HepG2 (cell line): ENCODE results near the gene OR1S1. TPM values are rescaled to one million over a fixed set of nuclear protein-coding genes. Genes with fewer than 3 reads are reported as not detected.

Experiments used
- ATAC-seq: fragments of 200-7000 bp; cut with Tn5 transposase; 3 replicates; pipeline ENCODE4 v1.9.1; 2020; ENCODE audit warnings: mild to moderate bottlenecking, moderate library complexity
- BruUV-seq: library from RNA; stranded (reverse); fragments of 400-500 nt; replicated peaks from 2 replicates; lab custom pipeline; 2021; lab: Mats Ljungman, UMichigan
- CTCF ChIA-PET: fragments of 300-600 bp; formaldehyde crosslinking; extraction: SDS; loops from one replicate; lab custom pipeline; 2021; ENCODE audit warnings: low total read pairs, inconsistent platforms, low intra/inter-chr PET ratio; lab: Yijun Ruan, JAX
- POLR2A ChIA-PET: fragments of 350-600 bp; sonication (Branson Sonifier 250); formaldehyde crosslinking; loops from one replicate; lab custom pipeline; 2020; ENCODE audit warnings: antibody characterized with exemption, inconsistent platforms; lab: Yijun Ruan, JAX
- DNase-seq: peaks from one replicate; pipeline ENCODE4 v3.0.0-alpha.2; 2015; ENCODE audit warnings: low spot score
- FAIRE-seq: peaks from 3 replicates; lab custom pipeline; 2011; peaks lifted over from hg19 to GRCh38; lab: Jason Lieb, UNC
- H2AFZ ChIP-seq: one replicate; pipeline ENCODE4 v1.6.1; 2011; ENCODE audit warnings: low read length, inconsistent platforms
- H3K27ac ChIP-seq: fragments of 300-600 bp; 3 replicates; pipeline ENCODE4 v1.8.0; 2011; ENCODE audit warnings: mixed run types, mild to moderate bottlenecking, mixed read lengths, low read length, inconsistent platforms; ENCODE audit not compliant: insufficient read depth; ENCODE audit errors: extremely low read length
- H3K27me3 ChIP-seq, 2 experiments: fragments of 200-600 bp in 1 of 2; 2 replicates in 1 of 2; 3 replicates in 1 of 2; pipeline versions ENCODE4 v1.6.0 to v1.8.0; 2011; ENCODE audit warnings: low read length in 2 of 2, mild to moderate bottlenecking in 2 of 2, moderate library complexity in 2 of 2, inconsistent platforms in 1 of 2; ENCODE audit not compliant: insufficient read depth in 2 of 2, control insufficient read depth in 1 of 2
- H3K36me3 ChIP-seq, 2 experiments: fragments of 200-600 bp in 1 of 2; replicated peaks in 1 of 2; 2 replicates in 1 of 2; 3 replicates in 1 of 2; pipeline versions ENCODE4 v1.5.1 to v1.8.0; 2011; ENCODE audit warnings: low read length in 2 of 2, inconsistent platforms in 1 of 2; ENCODE audit not compliant: insufficient read depth in 2 of 2, control insufficient read depth in 1 of 2
- H3K4me1 ChIP-seq: 2 replicates; pipeline ENCODE4 v1.5.1; 2012; ENCODE audit warnings: low read length, inconsistent platforms; ENCODE audit not compliant: insufficient read depth
- H3K4me2 ChIP-seq: 2 replicates; pipeline ENCODE4 v1.6.0; 2011; ENCODE audit warnings: low read depth, low read length, inconsistent platforms
- H3K4me3 ChIP-seq, 3 experiments: fragments of 200-600 bp in 1 of 3; sonication (generic), shearing (Covaris generic) in 1 of 3; replicated peaks in 1 of 3; 2 replicates each; pipeline ENCODE4 v1.5.1; 2011 to 2016; ENCODE audit warnings: low read length in 3 of 3, inconsistent platforms in 2 of 3, low read depth in 2 of 3, mild to moderate bottlenecking in 2 of 3, control low read depth in 1 of 3, mixed read lengths in 1 of 3; ENCODE audit not compliant: insufficient read depth in 1 of 3
- H3K79me2 ChIP-seq: one replicate; pipeline ENCODE4 v1.6.1; 2011; ENCODE audit warnings: low read length, inconsistent platforms; ENCODE audit not compliant: insufficient read depth
- H3K9ac ChIP-seq: 2 replicates; pipeline ENCODE4 v1.6.0; 2011; ENCODE audit warnings: mild to moderate bottlenecking, low read depth, low read length, inconsistent platforms; ENCODE audit not compliant: insufficient read depth
- H3K9me3 ChIP-seq: 2 replicates; pipeline ENCODE4 v1.5.1; 2012; ENCODE audit warnings: mild to moderate bottlenecking, low read length
- H4K20me1 ChIP-seq: 2 replicates; pipeline ENCODE4 v1.6.0; 2011; ENCODE audit warnings: inconsistent platforms, mild to moderate bottlenecking, low read length, moderate library complexity; ENCODE audit not compliant: insufficient read depth
- ATF7-NPFF ChIP-seq: sonication (generic); formaldehyde crosslinking; IDR thresholded peaks from 2 replicates; pipeline ENCODE4 v1.8.1; 2023; ENCODE audit warnings: mild to moderate bottlenecking, low read depth, missing genetic modification reagents, moderate library complexity
- GPN1 ChIP-seq: sonication (generic); formaldehyde crosslinking; IDR thresholded peaks from 2 replicates; pipeline ENCODE4 v1.5.1; 2020; ENCODE audit warnings: missing genetic modification reagents, borderline replicate concordance
- SP4 ChIP-seq: sonication (generic); formaldehyde crosslinking; IDR thresholded peaks from 2 replicates; pipeline ENCODE4 v1.8.1; 2023; ENCODE audit warnings: mild to moderate bottlenecking, missing genetic modification reagents
- WGBS: methylation state at CpG from one replicate; pipeline ENCODE4 v1.1.6; 2017; ENCODE audit warnings: low lambda C conversion rate; 5-methylcytosine and 5-hydroxymethylcytosine counted together
- in situ Hi-C: cut with HindIII; loops from 2 replicates; pipeline ENCODE4 v1.10.0; 2017; ENCODE audit warnings: low pct_unique_long_range_greater_than_20kb; ENCODE audit not compliant: extremely low pct_ligation_motif_present
- intact Hi-C: fragments of 100-400 bp; cut with micrococcal nuclease; formaldehyde crosslinking; loops from one replicate; pipeline ENCODE4 v1.10.0; 2022; ENCODE audit not compliant: unreplicated experiment
- polyA plus RNA-seq, 8 experiments: library from polyadenylated mRNA; depleted of rRNA in 3 of 8; stranded (reverse) in 7 of 8; unstranded in 1 of 8; fragments of >200 nt; fragmentation: Illumina TruSeq in 4 of 8; extraction: Trizol in 4 of 8; gene quantifications; 2 replicates each; pipeline versions ENCODE4 v1.2.1 to v1.2.3, GENCODE V29; 2011 to 2016; ENCODE audit warnings: low read depth in 4 of 8, missing spikeins in 1 of 8, mixed read lengths in 1 of 8; ENCODE audit not compliant: insufficient read depth in 1 of 8
- total RNA-seq, 5 experiments: library from RNA; depleted of rRNA; stranded (reverse); fragments of >200 nt; fragmentation: Illumina TruSeq; extraction: Trizol; gene quantifications; 2 replicates each; pipeline ENCODE4 v1.2.3, GENCODE V29; 2016; ENCODE audit warnings: low read depth in 1 of 5
- TF ChIP-seq, protein P1 (sequence below): sonication (generic); formaldehyde crosslinking; IDR thresholded peaks from 2 replicates; pipeline ENCODE4 v1.4.0; 2020; ENCODE audit warnings: mild to moderate bottlenecking, missing genetic modification reagents
- TF ChIP-seq, protein P2 (sequence below): IDR thresholded peaks from 2 replicates; pipeline ENCODE4 v1.6.1; 2016
- TF ChIP-seq, protein P3 (sequence below): sonication (generic); formaldehyde crosslinking; IDR thresholded peaks from 2 replicates; pipeline ENCODE4 v1.4.0; 2020; ENCODE audit warnings: mild to moderate bottlenecking, missing genetic modification reagents

Gene OR1S1
- total and polyA plus RNA-seq, 2 of the 13 experiments (the other 11 are each of a cell fraction or from before 2014, with no cell fraction given) = not detected

DNA sequence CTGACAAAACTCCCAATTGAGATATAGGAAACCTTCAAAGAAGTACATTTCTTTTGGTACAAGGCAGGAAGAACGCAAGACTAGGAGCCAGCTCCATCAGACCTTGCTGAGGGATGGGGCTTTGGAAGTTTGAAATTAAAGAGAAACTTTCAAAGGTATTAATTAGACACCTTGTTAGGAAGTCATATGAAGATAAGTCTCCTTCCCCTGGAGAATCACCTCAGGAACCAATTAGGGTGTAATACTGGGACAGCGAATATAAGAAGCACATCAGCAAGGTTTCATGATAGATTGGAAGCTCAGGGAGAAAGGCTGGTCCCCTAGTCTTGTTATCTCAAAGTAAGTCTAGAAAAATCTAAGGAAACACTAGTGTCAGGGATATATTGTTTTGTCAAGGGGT is 23.8 kb upstream of the OR1S1 start, which contains the start of gene OR9Q2:
Gene OR9Q2, plus strand, starts transcription at position 301 of the 400 bp plus-strand sequence. CDS start 1,421 bp downstream, outside the sequence.
- no peak for ATAC-seq
- Histone ChIP-seq H3K9me3 (no peaks in the 10 kb centered on the region), H4K20me1 (no peaks in the 10 kb centered on the region), H3K9ac (no peak within 1 kb of the TSS), H3K27me3 (peaks cover 0 to 1% of the 10 kb centered on the region in 2 experiments; a peak in 1 of 5 replicates), H2AFZ (no peak within 1 kb of the TSS), H3K36me3 (no peaks in the 10 kb centered on the region), H3K4me1 (peaks cover 19% of the 10 kb centered on the region), H3K27ac (no peak within 1 kb of the TSS), H3K4me3 (no peak within 1 kb of the TSS), H3K4me2 (no peak within 1 kb of the TSS), H3K79me2 (no peaks in the 10 kb centered on the region)
- intact Hi-C loops = no loop called here
- WGBS = 64% methylated on average over 2 of the region's 2 CpGs
- CTCF ChIA-PET = no interaction called here
- no peak for FAIRE-seq
- no TSS peak for BruUV-seq
- in situ Hi-C loops = no loop called here
- no peak for DNase-seq
- POLR2A ChIA-PET = no interaction called here
- TF ChIP-seq SP4 (CRISPR knock-in tag) (no peak), ATF7-NPFF (CRISPR knock-in tag) (no peak), GPN1 (CRISPR knock-in tag) (no peak)
- TF ChIP-seq, protein P1, sequence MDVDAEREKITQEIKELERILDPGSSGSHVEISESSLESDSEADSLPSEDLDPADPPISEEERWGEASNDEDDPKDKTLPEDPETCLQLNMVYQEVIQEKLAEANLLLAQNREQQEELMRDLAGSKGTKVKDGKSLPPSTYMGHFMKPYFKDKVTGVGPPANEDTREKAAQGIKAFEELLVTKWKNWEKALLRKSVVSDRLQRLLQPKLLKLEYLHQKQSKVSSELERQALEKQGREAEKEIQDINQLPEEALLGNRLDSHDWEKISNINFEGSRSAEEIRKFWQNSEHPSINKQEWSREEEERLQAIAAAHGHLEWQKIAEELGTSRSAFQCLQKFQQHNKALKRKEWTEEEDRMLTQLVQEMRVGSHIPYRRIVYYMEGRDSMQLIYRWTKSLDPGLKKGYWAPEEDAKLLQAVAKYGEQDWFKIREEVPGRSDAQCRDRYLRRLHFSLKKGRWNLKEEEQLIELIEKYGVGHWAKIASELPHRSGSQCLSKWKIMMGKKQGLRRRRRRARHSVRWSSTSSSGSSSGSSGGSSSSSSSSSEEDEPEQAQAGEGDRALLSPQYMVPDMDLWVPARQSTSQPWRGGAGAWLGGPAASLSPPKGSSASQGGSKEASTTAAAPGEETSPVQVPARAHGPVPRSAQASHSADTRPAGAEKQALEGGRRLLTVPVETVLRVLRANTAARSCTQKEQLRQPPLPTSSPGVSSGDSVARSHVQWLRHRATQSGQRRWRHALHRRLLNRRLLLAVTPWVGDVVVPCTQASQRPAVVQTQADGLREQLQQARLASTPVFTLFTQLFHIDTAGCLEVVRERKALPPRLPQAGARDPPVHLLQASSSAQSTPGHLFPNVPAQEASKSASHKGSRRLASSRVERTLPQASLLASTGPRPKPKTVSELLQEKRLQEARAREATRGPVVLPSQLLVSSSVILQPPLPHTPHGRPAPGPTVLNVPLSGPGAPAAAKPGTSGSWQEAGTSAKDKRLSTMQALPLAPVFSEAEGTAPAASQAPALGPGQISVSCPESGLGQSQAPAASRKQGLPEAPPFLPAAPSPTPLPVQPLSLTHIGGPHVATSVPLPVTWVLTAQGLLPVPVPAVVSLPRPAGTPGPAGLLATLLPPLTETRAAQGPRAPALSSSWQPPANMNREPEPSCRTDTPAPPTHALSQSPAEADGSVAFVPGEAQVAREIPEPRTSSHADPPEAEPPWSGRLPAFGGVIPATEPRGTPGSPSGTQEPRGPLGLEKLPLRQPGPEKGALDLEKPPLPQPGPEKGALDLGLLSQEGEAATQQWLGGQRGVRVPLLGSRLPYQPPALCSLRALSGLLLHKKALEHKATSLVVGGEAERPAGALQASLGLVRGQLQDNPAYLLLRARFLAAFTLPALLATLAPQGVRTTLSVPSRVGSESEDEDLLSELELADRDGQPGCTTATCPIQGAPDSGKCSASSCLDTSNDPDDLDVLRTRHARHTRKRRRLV (CRISPR knock-in tag) = no peak
- TF ChIP-seq, protein P2, sequence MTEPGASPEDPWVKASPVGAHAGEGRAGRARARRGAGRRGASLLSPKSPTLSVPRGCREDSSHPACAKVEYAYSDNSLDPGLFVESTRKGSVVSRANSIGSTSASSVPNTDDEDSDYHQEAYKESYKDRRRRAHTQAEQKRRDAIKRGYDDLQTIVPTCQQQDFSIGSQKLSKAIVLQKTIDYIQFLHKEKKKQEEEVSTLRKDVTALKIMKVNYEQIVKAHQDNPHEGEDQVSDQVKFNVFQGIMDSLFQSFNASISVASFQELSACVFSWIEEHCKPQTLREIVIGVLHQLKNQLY (CRISPR knock-in tag) = no peak
- TF ChIP-seq, protein P3, sequence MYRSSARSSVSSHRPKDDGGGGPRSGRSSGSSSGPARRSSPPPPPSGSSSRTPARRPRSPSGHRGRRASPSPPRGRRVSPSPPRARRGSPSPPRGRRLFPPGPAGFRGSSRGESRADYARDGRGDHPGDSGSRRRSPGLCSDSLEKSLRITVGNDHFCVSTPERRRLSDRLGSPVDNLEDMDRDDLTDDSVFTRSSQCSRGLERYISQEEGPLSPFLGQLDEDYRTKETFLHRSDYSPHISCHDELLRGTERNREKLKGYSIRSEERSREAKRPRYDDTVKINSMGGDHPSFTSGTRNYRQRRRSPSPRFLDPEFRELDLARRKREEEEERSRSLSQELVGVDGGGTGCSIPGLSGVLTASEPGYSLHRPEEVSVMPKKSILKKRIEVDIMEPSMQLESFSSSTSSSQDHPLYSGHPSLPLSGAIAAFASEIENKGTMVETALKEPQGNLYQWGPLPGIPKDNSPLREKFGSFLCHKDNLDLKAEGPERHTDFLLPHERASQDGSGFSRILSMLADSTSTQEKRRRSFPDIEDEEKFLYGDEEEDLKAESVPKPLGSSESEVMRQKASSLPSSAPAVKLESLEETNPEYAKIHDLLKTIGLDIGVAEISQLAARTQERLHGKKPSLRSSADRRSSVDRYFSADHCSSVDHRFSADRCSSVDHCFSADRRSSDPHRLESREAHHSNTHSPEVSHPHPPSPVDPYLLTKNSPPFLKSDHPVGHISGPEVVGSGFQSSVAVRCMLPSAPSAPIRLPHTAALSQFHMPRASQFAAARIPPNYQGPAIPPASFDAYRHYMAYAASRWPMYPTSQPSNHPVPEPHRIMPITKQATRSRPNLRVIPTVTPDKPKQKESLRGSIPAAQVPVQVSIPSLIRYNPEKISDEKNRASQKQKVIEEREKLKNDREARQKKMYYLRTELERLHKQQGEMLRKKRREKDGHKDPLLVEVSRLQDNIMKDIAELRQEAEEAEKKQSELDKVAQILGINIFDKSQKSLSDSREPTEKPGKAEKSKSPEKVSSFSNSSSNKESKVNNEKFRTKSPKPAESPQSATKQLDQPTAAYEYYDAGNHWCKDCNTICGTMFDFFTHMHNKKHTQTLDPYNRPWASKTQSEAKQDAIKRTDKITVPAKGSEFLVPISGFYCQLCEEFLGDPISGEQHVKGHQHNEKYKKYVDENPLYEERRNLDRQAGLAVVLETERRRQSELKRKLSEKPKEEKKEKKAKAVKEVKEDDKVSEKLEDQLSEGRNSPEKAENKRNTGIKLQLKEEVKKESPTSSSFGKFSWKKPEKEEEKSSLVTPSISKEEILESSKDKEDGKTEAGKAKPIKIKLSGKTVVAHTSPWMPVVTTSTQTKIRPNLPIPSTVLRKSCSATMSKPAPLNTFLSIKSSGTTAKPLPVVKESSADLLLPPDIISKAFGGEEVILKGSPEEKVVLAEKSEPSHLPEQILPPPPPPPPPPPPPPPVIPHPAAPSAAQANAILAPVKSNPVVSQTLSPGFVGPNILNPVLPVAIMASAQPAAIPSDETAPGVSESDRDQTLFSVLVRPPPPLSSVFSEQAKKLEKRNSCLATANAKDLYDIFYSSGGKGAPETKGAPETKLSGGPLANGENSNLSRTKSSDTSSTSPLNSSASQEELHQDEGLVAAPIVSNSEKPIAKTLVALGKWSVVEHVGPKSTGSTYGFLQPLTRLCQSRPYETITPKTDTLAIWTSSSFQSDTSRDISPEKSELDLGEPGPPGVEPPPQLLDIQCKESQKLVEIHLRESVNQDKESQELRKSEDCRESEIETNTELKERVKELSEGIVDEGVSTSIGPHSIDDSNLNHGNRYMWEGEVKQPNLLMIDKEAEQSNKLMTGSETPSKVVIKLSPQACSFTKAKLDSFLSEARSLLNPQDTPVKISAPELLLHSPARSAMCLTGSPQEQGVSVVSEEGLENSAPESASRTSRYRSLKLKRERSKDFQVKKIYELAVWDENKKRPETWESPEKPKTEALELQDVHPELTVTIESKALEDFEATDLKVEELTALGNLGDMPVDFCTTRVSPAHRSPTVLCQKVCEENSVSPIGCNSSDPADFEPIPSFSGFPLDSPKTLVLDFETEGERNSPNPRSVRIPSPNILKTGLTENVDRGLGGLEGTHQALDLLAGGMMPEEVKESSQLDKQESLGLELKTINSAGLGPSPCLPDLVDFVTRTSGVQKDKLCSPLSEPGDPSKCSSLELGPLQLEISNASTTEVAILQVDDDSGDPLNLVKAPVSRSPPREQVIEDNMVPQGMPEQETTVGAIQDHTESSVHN = no peak
